Cardiac fibroblast (primary cell): Measurements from ENCODE around the gene LMCD1.

Source experiments
- DNase-seq, 2 donors: peaks; one replicate each; pipeline versions ENCODE4 v3.0.0 to v3.0.0-alpha.2; 2010; ENCODE audit warnings: low read depth in 2 of 2
- H3K4me3 ChIP-seq, 2 donors: replicated peaks in 1 of 2; 1 replicate in 1 of 2; 2 replicates in 1 of 2; pipeline ENCODE4 v1.5.1; 2011; ENCODE audit warnings: low read depth in 2 of 2, low read length in 2 of 2, mild to moderate bottlenecking in 2 of 2, moderate library complexity in 1 of 2
- TF ChIP-seq, protein P1 (sequence below): IDR thresholded peaks from one replicate; pipeline ENCODE4 v1.5.1; 2011; ENCODE audit warnings: low read depth, mild to moderate bottlenecking, low read length, inconsistent platforms

The LMCD1 gene

DNA sequence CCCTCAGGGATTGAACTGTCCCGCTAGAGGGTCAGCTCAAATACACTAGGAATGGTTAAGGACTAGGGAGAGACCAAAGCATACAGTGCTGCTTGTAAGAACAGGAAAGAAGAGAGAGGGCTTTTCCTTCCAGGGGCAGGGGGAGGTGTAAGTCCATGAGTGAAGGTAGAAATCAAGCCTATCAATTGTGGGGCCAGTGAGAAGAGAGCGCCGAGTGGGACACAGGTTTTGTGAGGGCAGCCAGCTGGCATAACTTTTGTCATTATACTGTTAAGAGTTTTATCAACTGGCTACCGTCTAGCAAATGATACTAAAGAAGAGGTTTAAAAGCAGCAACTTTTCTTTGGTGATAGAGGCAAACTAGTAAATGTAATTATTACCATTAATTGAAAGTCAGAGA is 45.0 kb downstream of the LMCD1 start:
- TF ChIP-seq, protein P1, sequence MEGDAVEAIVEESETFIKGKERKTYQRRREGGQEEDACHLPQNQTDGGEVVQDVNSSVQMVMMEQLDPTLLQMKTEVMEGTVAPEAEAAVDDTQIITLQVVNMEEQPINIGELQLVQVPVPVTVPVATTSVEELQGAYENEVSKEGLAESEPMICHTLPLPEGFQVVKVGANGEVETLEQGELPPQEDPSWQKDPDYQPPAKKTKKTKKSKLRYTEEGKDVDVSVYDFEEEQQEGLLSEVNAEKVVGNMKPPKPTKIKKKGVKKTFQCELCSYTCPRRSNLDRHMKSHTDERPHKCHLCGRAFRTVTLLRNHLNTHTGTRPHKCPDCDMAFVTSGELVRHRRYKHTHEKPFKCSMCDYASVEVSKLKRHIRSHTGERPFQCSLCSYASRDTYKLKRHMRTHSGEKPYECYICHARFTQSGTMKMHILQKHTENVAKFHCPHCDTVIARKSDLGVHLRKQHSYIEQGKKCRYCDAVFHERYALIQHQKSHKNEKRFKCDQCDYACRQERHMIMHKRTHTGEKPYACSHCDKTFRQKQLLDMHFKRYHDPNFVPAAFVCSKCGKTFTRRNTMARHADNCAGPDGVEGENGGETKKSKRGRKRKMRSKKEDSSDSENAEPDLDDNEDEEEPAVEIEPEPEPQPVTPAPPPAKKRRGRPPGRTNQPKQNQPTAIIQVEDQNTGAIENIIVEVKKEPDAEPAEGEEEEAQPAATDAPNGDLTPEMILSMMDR = no peak
- no peak for DNase-seq
- no peak overlapping the region for H3K4me3 ChIP-seq

DNA sequence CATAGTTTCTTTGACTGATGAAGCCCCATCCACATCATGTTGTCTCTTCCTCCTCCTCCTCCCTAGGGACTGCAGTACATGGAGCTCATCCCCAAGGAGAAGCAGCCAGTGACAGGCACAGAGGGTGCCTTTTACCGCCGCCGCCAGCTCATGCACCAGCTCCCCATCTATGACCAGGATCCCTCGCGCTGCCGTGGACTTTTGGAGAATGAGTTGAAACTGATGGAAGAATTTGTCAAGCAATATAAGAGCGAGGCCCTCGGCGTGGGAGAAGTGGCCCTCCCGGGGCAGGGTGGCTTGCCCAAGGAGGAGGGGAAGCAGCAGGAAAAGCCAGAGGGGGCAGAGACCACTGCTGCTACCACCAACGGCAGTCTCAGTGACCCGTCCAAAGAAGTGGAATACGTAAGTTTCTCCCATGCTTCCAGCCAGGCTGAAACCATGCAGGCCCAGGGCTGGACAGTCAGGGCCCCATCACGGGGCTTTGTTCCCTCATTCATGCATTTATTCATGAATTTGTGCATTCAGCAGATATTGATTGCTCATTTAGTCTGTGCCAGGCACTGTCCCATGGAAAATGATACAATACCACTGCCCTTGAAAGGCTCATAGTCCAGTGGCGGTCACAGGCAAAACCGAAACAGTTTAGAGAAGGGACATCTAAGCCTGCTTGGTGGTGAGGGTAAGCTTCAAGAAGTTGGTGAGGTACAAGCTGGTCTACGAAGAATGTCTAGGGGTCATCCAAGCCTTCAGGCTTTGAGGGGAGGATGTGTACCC is 47.1 kb downstream of the LMCD1 start:
- DNase-seq = no peak
- TF ChIP-seq, protein P1 = no peak

DNA sequence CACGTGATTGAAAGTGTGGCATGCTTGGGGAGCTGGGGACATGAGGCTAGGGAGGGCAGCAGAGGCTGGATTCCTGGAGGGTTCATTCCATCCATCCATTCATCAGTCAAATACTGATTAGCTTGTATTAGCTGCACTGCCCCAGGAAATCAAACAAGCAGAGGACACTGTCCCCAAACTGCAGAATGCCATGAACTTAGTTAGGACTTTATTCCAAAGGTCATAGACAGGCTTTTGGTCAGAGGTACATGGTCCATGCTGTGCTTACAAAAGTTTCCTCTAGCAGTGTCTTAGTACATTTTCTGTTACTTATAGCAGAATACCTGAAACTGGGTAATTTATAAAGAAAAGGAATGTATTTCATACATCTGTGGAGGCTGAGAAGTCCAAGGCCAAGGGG is 47.7 kb downstream of the LMCD1 start:
- no peak overlapping the region for H3K4me3 ChIP-seq
- DNase-seq = no peak
- TF ChIP-seq, protein P1 = no peak

More for the DNA sequence above, 47.1 kb downstream of the LMCD1 start:
- no peak overlapping the region for H3K4me3 ChIP-seq

DNA sequence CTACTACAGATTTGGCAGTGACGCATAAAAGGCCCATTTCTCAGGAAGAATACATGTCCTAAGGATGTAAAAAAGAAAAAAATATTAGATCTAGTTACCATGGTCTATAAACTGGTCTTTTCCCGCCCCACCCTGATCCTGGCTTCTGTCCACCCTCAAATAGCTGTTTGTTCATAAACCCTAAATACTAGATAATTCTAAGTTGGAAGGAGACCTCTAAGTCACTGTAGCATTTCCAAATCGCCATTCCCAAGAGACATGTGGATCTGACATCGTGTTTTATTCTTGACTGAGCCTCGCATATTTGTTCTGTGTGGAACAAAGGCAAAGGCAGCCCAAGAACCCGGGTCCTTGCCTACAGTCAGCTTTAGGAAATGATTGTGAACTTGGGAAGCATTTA is 49.0 kb downstream of the LMCD1 start:
- peak in 1 of 2 donors; percentile 49 for DNase-seq
- TF ChIP-seq, protein P1 = no peak
- no peak overlapping the region for H3K4me3 ChIP-seq

DNA sequence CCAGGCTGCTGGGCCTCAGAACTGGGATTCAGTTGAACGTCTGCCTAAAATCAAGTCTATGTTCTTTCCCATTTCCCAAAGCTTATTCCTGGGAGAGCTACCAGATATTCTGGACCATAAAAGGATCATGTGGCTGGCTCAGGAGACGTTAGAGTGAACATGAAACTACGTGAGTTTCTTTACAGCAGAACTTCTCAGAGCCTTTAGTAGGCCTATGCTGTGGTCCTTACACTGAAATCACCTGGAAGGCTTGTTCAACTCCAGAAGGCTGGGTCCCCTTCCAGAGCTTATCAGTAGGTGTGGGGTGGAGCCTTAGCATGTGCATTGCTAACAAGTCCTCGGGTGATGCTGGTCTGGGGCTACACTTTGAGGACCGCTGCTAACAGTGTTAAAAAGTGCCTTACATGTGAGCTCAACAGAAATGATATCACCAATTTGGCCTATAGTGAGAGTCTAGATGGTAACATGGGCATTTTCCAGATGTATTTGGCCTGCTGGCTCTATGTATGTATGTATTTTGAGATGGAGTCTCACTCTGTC is 50.7 kb downstream of the LMCD1 start:
- no peak overlapping the region for H3K4me3 ChIP-seq
- TF ChIP-seq, protein P1 = no peak
- no peak for DNase-seq

DNA sequence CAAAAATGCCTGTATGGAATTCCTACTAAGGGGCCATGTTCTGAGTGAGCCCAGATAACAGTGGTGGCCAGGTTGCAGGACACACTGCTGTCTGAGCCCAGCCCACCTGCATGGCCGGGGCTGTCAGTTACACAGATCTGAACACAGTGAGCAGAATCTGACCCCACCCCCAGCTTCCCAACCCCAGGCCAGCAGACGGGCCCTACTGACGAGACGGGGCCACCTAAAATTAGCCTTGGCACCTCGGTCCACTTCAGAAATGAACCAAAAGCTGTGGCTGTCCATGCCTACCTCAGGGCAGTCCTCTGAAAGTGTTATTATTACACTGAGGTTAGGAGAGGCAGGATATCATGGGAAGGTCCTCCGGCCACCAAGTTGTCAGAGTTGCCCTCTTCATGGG is 51.8 kb downstream of the LMCD1 start:
- TF ChIP-seq, protein P1 = no peak
- DNase-seq = no peak
- no peak overlapping the region for H3K4me3 ChIP-seq
